Lower leg skin (tissue), 3 donors: Measurements from ENCODE around the gene ZNF562.

Experiments used
- POLR2A ChIP-seq, 2 donors: fragments of 450-650 bp; IDR thresholded peaks; one replicate each; pipeline ENCODE4 v1.6.1; 2016 to 2017; ENCODE audit warnings: antibody characterized with exemption in 2 of 2, mild to moderate bottlenecking in 1 of 2, moderate library complexity in 1 of 2
- TF ChIP-seq, protein P1 (sequence below), 3 donors: fragments of 450-650 bp; IDR thresholded peaks; one replicate each; pipeline ENCODE4 v1.5.1; 2016; ENCODE audit warnings: antibody characterized with exemption in 3 of 3, mild to moderate bottlenecking in 3 of 3, moderate library complexity in 2 of 3

DNA sequence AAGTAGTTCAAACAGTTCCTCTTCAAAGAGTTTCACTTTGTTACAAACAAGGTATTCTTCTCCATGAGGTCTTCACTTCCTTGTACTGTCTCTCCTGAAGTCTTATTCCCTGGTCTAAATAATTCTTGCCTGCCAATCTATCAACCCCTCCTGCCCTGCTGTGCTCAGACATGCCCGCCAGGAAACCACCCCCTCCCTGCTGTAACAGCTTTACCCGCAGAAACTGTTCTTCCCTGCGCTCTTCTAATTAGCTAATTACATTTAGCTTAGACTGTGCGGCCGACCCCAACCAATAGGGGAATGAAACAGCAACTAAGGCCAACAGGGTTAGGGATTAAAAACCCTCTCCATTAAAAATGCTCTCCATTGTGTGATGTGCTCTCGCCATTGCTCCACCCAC is 47.0 kb upstream of the ZNF562 start:
- TF ChIP-seq, protein P1, sequence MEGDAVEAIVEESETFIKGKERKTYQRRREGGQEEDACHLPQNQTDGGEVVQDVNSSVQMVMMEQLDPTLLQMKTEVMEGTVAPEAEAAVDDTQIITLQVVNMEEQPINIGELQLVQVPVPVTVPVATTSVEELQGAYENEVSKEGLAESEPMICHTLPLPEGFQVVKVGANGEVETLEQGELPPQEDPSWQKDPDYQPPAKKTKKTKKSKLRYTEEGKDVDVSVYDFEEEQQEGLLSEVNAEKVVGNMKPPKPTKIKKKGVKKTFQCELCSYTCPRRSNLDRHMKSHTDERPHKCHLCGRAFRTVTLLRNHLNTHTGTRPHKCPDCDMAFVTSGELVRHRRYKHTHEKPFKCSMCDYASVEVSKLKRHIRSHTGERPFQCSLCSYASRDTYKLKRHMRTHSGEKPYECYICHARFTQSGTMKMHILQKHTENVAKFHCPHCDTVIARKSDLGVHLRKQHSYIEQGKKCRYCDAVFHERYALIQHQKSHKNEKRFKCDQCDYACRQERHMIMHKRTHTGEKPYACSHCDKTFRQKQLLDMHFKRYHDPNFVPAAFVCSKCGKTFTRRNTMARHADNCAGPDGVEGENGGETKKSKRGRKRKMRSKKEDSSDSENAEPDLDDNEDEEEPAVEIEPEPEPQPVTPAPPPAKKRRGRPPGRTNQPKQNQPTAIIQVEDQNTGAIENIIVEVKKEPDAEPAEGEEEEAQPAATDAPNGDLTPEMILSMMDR (IDR thresholded peaks at IDR 0.05), result no peak
- no peak for TF ChIP-seq POLR2A (IDR thresholded peaks at IDR 0.05)
